ENCODE measurements around the gene ITGB2. TPM values are rescaled to one million over a fixed set of nuclear protein-coding genes. Genes with fewer than 3 reads are reported as not detected.

The ITGB2 gene
- total RNA-seq, 1 experiment from 2014 or later, result 1.5 TPM

DNA sequence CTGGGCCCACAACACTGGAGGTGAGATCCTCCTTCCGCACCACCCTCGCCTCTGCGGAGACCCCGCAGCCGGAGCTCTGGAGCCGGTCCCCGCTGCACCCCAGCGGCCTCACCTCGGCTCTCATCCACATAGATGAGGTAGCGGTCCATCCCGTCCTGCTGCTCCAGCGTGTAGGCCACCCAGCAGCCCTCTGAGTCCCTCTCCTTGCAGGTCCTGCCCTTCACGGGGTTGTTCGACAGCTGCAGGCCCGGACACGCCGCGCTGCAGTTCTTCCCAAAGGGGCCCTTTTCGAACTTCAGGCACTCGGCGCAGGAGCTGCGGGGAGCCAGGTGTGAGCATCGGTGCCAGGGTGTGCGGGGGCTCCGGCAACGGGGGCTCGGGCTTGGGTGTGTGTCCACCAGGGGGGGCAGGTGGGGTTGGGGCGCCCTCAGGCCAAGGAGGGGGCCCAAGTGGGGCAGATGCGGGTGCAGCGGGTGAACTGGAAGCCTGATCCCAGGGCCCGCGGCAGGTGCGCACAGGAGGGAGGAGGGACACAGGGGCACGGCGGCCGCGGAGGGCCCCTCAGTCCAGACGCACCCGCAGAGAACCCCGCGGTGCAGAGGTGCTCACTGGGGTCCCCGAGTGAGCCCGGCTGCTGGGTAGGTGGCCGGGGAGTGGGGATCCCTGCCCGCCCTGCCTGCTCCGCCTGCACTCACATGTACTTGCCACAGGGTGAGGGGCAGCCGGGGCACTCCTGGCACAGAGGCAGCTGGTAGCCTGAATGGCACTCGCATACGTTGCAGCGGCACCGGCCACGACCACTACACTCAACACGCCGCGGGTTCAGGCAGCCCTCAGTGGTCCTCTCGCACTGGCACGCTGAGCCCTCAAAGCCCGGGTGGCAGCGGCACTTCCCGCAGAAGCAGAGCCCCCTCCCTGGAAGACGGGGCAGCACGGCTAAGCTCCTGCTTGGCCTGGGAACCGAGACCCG lies 31.8 kb downstream of the ITGB2 start (continued):
- TF ChIP-seq ZNF232 (CRISPR knock-in tag; IDR thresholded peaks at IDR 0.05) (no peak), SMAD3 (CRISPR knock-in tag; IDR thresholded peaks at IDR 0.05; ENCODE audit: borderline replicate concordance) (no peak), ZNF396 (CRISPR knock-in tag; IDR thresholded peaks at IDR 0.05; ENCODE audit: borderline replicate concordance) (no peak), NFYB (CRISPR knock-in tag; conservative IDR thresholded peaks at IDR 0.05; ENCODE audit: low read depth) (no peak), EMX1 (CRISPR knock-in tag; IDR thresholded peaks at IDR 0.05) (no peak)
- TF ChIP-seq, protein P1, sequence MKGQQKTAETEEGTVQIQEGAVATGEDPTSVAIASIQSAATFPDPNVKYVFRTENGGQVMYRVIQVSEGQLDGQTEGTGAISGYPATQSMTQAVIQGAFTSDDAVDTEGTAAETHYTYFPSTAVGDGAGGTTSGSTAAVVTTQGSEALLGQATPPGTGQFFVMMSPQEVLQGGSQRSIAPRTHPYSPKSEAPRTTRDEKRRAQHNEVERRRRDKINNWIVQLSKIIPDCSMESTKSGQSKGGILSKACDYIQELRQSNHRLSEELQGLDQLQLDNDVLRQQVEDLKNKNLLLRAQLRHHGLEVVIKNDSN (CRISPR knock-in tag; IDR thresholded peaks at IDR 0.05), result no peak
- TF ChIP-seq, protein P2, sequence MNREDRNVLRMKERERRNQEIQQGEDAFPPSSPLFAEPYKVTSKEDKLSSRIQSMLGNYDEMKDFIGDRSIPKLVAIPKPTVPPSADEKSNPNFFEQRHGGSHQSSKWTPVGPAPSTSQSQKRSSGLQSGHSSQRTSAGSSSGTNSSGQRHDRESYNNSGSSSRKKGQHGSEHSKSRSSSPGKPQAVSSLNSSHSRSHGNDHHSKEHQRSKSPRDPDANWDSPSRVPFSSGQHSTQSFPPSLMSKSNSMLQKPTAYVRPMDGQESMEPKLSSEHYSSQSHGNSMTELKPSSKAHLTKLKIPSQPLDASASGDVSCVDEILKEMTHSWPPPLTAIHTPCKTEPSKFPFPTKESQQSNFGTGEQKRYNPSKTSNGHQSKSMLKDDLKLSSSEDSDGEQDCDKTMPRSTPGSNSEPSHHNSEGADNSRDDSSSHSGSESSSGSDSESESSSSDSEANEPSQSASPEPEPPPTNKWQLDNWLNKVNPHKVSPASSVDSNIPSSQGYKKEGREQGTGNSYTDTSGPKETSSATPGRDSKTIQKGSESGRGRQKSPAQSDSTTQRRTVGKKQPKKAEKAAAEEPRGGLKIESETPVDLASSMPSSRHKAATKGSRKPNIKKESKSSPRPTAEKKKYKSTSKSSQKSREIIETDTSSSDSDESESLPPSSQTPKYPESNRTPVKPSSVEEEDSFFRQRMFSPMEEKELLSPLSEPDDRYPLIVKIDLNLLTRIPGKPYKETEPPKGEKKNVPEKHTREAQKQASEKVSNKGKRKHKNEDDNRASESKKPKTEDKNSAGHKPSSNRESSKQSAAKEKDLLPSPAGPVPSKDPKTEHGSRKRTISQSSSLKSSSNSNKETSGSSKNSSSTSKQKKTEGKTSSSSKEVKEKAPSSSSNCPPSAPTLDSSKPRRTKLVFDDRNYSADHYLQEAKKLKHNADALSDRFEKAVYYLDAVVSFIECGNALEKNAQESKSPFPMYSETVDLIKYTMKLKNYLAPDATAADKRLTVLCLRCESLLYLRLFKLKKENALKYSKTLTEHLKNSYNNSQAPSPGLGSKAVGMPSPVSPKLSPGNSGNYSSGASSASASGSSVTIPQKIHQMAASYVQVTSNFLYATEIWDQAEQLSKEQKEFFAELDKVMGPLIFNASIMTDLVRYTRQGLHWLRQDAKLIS (CRISPR knock-in tag; IDR thresholded peaks at IDR 0.05; ENCODE audit: borderline replicate concordance), result no peak

DNA sequence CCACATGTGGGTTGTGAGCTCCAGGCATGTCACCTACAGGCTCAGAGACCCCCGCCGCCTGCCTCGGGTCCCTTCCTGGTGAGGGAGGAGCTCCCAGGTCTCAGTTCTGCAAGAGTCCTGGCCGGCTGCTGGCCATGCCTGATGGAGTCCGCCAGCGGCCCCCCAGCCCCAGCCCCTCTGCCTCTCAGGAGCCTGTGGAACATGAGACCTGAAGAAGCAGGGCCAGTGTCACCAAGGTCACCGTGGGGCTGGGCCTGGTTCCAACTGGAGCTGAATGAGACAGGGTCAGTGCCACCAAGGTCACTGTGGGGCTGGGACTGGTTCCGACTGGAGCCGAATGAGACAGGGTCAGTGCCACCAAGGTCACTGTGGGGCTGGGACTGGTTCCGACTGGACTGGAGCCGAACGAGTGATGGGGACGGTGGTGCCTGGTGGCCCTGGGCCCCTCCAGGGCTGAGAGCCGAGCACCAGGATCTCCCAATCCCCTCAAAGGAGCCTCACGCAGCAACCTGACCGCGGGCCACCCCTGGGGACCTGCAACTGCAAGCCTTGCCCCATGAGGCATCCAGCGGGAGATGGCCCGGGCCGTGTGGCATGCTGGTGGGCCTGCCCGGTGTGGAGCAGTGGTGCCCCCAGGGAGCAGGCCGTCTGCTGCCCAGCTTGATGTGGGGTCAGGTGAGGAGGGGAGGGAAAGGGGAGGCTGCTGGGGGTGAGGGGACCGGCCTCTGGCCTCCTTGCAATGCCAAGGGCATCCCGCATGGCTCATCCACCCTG lies 32.7 kb downstream of the ITGB2 start:
- ATAC-seq (no peak), DNase-seq (ENCODE audit: low spot score) (no peak)
- Mint-ChIP-seq H3K4me1 (no peaks in the 10 kb centered on the region), H3K27me3 (ENCODE audit: low read depth) (no peaks in the 10 kb centered on the region), H3K36me3 (no peaks in the 10 kb centered on the region), H3K27ac (no peak overlapping the region), H3K4me3 (no peak overlapping the region), H3K9me3 (no peaks in the 10 kb centered on the region)
- ChIA-PET CTCF (no interaction called here), POLR2A (no interaction called here)
- TF ChIP-seq FOXJ3 (CRISPR knock-in tag; IDR thresholded peaks at IDR 0.05; ENCODE audit: borderline replicate concordance), result no peak

DNA sequence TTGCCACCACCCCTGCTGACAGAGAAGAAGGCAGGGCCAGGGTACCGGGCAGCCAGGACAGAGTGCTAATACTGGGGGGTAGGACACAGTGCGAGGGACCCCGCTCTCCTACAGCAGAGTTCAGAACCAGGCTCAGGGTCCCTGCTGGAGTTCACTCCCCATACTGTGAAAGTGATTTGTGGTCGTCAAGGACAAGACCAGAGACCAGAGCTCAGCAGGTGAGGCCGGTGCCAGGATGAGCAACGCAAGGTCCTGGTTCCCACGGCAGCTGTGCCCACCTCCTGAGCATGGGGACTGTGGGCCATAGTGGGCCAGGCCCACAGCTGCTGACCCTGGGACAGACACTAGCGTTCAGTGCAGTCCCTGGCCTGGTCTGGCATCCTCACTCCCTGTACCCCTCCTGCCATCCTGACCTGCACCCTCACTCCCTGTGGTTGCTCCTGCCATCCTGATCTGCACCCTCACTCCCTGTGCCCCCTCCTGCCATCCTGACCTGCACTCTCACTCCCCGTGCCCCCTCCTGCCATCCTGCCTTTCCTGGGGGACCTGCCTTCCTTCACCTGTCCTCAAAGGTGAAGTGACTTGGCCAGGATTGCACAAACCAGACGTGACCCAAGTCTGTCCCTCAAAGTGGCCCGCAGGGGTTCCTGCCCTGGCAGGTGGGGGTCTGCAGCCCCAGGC lies 33.4 kb downstream of the ITGB2 start:
- H3K4me1 Mint-ChIP-seq, result no peaks in the 10 kb centered on the region
- TF ChIP-seq, protein P1 (CRISPR knock-in tag; IDR thresholded peaks at IDR 0.05), result no peak
- TF ChIP-seq ZNF232 (CRISPR knock-in tag; IDR thresholded peaks at IDR 0.05) (no peak), MXD4 (CRISPR knock-in tag; IDR thresholded peaks at IDR 0.05; ENCODE audit: borderline replicate concordance) (no peak), CREB1 (CRISPR knock-in tag; IDR thresholded peaks at IDR 0.05) (no peak)
- DNase-seq (ENCODE audit: low spot score) (no peak), ATAC-seq (no peak)
- no peak overlapping the region for H3K4me3 Mint-ChIP-seq
- H3K27me3 Mint-ChIP-seq (ENCODE audit: low read depth), result no peaks in the 10 kb centered on the region
- H3K27ac Mint-ChIP-seq, result no peak overlapping the region
- ChIA-PET POLR2A (no interaction called here), CTCF (no interaction called here)
- no peaks in the 10 kb centered on the region for H3K36me3 Mint-ChIP-seq
- H3K9me3 Mint-ChIP-seq, result no peaks in the 10 kb centered on the region
